ENCODE measurements around the gene SERPINF2.
"Not testable (repeated sequence)": the region's sequence is repeated elsewhere in the genome, so short reads cannot be mapped to it uniquely, and the experiment has no call there.

SERPINF2 gene

DNA sequence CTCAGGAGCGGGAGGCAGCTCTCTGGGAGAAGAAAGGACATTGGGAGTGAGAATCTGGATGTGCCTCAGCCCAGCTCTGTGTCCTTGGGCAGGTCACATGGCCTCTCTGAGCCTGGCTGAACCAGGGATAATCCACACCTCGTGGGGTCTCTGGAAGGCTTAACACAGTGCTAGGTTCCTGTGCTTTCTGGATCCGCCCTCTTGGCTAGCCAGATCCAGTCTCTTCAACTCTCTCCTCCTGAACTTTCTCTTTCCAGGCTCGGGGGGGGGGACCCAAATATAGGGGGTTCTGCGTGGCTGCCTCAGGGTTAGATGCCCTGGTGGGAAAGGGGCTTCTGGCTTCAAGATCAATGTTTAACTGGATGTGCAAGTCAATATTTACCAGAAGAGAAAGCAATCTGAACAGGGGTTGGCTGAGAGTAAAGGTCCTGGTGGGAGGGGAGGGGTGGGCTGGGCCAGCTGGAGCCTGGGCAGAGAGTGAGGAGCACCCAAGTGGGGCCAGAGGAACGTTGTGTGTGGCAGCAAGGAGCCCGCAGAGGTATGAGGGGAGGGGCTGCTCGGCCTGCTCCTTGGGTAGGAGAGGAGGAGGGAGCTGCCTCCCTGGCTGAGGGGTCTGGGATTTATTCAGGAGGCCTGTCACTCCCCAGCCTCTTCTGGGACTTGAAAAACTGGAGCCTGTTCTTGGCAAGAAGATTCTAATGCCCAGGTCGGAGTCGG lies at the start of gene SERPINF2:
TSS of gene SERPINF2 (plus strand) at position 501 of the 717 bp plus-strand sequence. CDS start 2,125 bp downstream, outside the sequence.
- peak within 1 kb of the TSS; percentile 42 for H3K27ac Mint-ChIP-seq
- intact Hi-C loops (cut with micrococcal nuclease): no loop called here
- peaks cover 30% of the 10 kb centered on the region for H3K4me1 Mint-ChIP-seq (ENCODE audit: low read depth)
- H3K4me3 Mint-ChIP-seq: no peak within 1 kb of the TSS
- peaks cover 57% of the 10 kb centered on the region for H3K36me3 Mint-ChIP-seq (ENCODE audit: low read depth)
- H3K27me3 Mint-ChIP-seq: no peaks in the 10 kb centered on the region
- H3K9me3 Mint-ChIP-seq: no peaks in the 10 kb centered on the region

DNA sequence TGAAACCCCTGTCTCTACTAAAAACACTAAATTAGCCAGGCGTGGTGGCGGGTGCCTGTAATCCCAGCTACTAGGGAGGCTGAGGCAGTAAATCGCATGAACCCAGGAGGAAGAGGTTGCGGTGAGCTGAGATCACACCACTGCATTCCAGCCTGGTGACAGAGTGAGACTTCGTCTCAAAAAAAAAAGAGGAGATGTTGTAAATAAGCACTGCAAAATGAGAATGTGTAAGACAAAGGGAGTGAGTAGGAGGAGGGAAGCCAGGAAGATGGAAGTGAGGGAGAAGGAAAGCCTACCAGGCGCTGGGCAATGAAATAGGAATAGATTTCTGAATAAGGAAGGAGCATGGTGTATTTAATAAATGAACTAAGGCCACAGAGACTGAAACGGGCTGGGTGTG lies 49.3 kb upstream of the SERPINF2 start:
- Mint-ChIP-seq H3K9me3 (peaks cover 10% of the 10 kb centered on the region), H3K4me1 (ENCODE audit: low read depth) (peaks cover 22% of the 10 kb centered on the region), H3K36me3 (ENCODE audit: low read depth) (no peaks in the 10 kb centered on the region), H3K27me3 (peaks cover 3% of the 10 kb centered on the region), H3K27ac (peak overlapping the region; percentile 54), H3K4me3 (no peak overlapping the region)
- intact Hi-C loops (cut with micrococcal nuclease): no loop called here

DNA sequence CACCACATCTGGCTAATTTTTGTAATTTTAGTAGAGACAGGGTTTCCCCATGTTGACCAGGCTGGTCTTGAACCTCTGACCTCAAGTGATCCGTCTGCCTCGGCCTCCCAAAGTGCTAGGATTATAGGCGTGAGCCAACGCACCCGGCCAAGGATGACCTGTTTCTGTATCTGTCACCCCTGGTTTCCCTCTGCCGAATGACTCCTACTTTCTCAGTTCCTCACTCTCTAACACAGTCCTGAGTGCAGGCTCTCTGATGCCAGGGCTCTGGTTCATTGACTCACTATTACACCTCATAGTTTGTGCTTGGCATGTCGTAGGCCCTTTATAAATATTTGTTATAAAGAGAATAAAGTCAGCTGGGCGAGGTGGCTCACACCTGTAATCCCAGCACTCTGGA lies 47.3 kb upstream of the SERPINF2 start:
- no peak overlapping the region for H3K4me3 Mint-ChIP-seq
- H3K36me3 Mint-ChIP-seq (ENCODE audit: low read depth): no peaks in the 10 kb centered on the region
- peaks cover 22% of the 10 kb centered on the region for H3K4me1 Mint-ChIP-seq (ENCODE audit: low read depth)
- peaks cover 3% of the 10 kb centered on the region for H3K27me3 Mint-ChIP-seq
- intact Hi-C loops (cut with micrococcal nuclease): no loop called here
- H3K9me3 Mint-ChIP-seq: peaks cover 10% of the 10 kb centered on the region
- H3K27ac Mint-ChIP-seq: peak overlapping the region; percentile 54

DNA sequence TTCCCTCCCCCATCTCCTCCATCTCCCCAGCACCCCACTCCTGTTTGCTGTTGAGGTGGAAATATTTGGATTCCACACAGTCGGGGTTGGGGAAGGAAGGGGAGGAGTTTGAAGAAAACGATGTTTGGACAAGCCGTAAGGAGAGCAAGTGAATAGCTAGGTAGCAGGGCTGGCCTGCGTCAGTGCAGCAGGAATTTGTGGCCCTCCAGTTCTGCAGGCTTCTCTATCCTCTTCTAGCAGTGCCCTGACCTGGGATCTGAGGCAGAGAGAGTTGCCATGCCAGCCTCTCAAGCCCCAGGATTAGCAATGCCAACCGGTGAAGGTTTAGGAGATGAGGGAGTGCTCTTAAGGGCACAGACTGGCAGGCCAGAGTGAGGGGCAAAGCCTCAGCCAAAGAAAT lies 45.0 kb upstream of the SERPINF2 start:
- Mint-ChIP-seq H3K4me3 (no peak overlapping the region), H3K4me1 (ENCODE audit: low read depth) (peaks cover 22% of the 10 kb centered on the region), H3K27me3 (peaks cover 4% of the 10 kb centered on the region), H3K27ac (no peak overlapping the region), H3K36me3 (ENCODE audit: low read depth) (no peaks in the 10 kb centered on the region), H3K9me3 (peaks cover 3% of the 10 kb centered on the region)
- intact Hi-C loops (cut with micrococcal nuclease): no loop called here

DNA sequence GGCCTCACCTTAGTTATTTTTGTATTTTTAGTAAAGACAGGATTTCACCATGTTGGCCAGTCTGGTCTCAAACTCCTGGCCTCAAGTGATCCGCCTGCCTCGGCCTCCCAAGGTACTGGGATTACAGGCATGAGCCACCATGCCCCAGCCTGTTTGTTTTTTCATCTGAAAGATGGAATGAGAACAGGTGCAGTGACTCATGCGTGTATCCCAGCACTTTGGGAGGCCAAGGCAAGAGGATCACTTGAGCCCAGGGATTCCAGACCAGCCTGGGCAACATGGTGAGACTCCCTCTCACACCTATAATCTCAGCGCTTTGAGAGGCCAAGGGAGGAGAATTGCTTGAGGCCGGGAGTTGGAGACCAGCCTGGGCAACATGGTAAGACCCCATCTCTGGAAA lies 42.8 kb upstream of the SERPINF2 start:
- peaks cover 13% of the 10 kb centered on the region for H3K27me3 Mint-ChIP-seq
- H3K36me3 Mint-ChIP-seq (ENCODE audit: low read depth); H3K27ac Mint-ChIP-seq; H3K9me3 Mint-ChIP-seq; intact Hi-C loops (cut with micrococcal nuclease); H3K4me3 Mint-ChIP-seq; H3K4me1 Mint-ChIP-seq (ENCODE audit: low read depth): not testable (repeated sequence)

DNA sequence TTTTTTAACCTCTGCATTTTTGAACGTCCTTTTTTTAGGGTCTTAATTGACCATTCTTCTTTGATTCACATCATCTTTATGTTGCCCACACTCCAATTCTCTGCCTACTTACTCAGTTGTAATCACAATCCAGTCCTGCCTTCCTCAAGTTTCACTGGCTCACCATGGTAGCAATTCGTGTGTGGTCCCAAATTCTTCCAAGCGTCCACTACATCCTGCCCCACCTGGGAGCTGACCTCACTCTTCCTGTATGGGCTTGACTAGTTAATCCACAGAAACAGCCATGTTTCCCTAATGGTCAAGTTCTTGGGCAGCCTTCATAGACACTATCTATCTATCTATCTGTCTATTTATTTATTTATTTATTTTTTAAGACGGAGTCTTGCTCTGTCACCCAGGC lies 39.6 kb upstream of the SERPINF2 start:
- intact Hi-C loops (cut with micrococcal nuclease): no loop called here
- peaks cover 36% of the 10 kb centered on the region for H3K27me3 Mint-ChIP-seq
- H3K4me1 Mint-ChIP-seq (ENCODE audit: low read depth): no peaks in the 10 kb centered on the region

DNA sequence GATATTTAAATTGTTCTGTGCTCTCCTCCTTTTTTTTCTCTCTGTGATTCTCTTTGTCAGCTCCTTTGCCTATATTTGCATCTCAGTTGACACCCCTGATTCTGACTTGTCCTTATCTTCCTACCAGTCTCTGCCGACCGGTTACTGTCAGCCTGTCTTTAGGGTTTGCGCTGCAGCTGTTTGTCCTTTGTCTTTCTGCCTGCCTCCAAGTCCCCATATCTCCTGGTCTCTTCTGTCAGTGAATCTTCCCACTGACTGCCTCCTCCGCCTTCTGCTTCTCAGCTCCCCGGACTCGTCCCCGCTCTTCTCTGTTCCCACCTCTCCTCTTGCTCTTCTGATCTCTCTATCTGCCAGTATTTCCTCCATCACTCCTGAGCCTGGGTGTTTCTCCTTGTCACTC lies 37.7 kb upstream of the SERPINF2 start:
- intact Hi-C loops (cut with micrococcal nuclease): no loop called here
- Mint-ChIP-seq H3K27me3 (peaks cover 45% of the 10 kb centered on the region), H3K9me3 (no peaks in the 10 kb centered on the region), H3K27ac (no peak overlapping the region), H3K4me1 (ENCODE audit: low read depth) (no peaks in the 10 kb centered on the region), H3K4me3 (no peak overlapping the region), H3K36me3 (ENCODE audit: low read depth) (no peaks in the 10 kb centered on the region)

More for the DNA sequence above, 39.6 kb upstream of the SERPINF2 start:
- H3K36me3 Mint-ChIP-seq (ENCODE audit: low read depth): no peaks in the 10 kb centered on the region
- H3K9me3 Mint-ChIP-seq: no peaks in the 10 kb centered on the region
- H3K27ac Mint-ChIP-seq: no peak overlapping the region
- H3K4me3 Mint-ChIP-seq: no peak overlapping the region

DNA sequence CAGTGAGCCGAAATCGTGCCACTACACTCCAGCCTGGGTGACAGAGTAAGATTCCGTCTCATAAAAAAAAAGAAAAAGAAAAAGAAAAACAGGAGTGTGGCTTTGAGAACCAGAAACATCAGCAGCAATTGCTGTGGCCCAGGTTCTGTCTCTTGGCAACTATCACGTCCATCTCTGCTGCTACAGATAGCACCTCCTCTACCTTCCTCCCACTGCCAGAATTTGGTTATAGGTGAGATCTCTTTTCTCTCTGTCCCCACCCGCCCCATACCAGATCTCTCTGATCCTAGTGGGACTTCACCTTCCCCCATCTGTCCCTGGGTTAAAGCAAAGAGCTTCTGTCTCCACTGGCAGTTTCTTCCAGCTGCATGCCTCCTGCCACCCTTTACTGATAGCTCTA lies 35.6 kb upstream of the SERPINF2 start:
- Mint-ChIP-seq H3K27me3 (peaks cover 44% of the 10 kb centered on the region), H3K27ac (no peak overlapping the region), H3K36me3 (ENCODE audit: low read depth) (peaks cover 18% of the 10 kb centered on the region), H3K4me3 (no peak overlapping the region), H3K4me1 (ENCODE audit: low read depth) (peaks cover 15% of the 10 kb centered on the region), H3K9me3 (no peaks in the 10 kb centered on the region)
- intact Hi-C loops (cut with micrococcal nuclease): no loop called here

DNA sequence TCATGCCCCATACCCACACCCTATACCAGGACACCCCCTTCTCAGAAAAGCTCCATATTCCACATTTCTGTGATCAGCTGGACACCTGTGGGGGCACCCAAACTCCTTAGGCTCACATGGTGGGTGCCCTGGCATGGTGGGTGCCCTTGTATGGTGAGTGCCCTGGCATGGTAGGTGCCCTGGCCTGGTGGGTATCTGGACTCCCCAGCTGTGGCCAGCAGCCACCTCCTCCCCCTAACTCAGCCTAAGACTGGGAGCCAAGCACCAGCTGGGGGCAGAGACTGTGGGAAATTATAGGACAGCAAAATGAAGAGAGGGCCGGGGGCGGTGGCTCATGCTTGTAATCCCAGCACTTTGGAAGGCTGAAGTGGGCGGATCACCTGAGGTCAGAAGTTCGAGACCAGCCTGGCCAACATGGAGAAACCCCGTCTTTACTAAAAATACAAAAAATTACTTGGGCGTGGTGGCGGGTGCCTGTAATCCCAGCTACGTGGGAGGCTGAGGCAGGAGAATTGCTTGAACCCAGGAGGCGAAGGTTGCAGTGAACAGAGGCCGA lies 33.8 kb upstream of the SERPINF2 start:
- Mint-ChIP-seq H3K27me3 (peaks cover 37% of the 10 kb centered on the region), H3K4me3 (peak overlapping the region; percentile 7), H3K4me1 (ENCODE audit: low read depth) (peaks cover 33% of the 10 kb centered on the region), H3K36me3 (ENCODE audit: low read depth) (peaks cover 36% of the 10 kb centered on the region)
- H3K9me3 Mint-ChIP-seq; H3K27ac Mint-ChIP-seq; intact Hi-C loops (cut with micrococcal nuclease): not testable (repeated sequence)

DNA sequence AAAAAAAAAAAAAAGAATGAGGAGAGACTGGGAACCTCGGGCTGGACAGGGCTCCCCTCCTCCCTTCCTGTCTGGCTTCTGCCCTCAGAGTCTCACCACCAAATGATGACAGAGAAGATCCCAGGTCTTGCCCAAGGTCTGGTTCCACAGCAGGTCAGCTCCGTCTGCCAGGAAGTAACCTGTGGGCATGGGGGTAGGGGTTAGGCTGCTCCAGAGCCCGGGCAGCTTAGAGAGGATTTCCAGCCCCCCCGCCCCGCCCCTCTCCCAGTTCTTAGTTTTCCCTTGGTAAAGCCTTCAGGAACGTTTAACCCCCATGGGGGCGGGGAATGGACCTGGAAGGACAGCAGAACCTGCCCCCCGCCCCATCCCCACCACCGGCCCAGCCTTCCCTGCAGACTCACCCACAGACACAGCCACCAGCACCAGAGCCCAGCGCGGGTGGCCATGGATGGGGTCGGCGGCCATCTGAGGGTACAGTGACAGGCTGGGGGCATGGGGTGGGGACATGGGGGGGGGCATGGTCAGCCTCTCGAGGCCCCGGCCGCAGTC lies 33.2 kb upstream of the SERPINF2 start:
- no peak overlapping the region for H3K27ac Mint-ChIP-seq
- H3K27me3 Mint-ChIP-seq: peaks cover 35% of the 10 kb centered on the region
- intact Hi-C loops (cut with micrococcal nuclease): no loop called here
- peaks cover 39% of the 10 kb centered on the region for H3K4me1 Mint-ChIP-seq (ENCODE audit: low read depth)
- H3K9me3 Mint-ChIP-seq: no peaks in the 10 kb centered on the region
- peaks cover 42% of the 10 kb centered on the region for H3K36me3 Mint-ChIP-seq (ENCODE audit: low read depth)
- H3K4me3 Mint-ChIP-seq: peak overlapping the region; percentile 77

DNA sequence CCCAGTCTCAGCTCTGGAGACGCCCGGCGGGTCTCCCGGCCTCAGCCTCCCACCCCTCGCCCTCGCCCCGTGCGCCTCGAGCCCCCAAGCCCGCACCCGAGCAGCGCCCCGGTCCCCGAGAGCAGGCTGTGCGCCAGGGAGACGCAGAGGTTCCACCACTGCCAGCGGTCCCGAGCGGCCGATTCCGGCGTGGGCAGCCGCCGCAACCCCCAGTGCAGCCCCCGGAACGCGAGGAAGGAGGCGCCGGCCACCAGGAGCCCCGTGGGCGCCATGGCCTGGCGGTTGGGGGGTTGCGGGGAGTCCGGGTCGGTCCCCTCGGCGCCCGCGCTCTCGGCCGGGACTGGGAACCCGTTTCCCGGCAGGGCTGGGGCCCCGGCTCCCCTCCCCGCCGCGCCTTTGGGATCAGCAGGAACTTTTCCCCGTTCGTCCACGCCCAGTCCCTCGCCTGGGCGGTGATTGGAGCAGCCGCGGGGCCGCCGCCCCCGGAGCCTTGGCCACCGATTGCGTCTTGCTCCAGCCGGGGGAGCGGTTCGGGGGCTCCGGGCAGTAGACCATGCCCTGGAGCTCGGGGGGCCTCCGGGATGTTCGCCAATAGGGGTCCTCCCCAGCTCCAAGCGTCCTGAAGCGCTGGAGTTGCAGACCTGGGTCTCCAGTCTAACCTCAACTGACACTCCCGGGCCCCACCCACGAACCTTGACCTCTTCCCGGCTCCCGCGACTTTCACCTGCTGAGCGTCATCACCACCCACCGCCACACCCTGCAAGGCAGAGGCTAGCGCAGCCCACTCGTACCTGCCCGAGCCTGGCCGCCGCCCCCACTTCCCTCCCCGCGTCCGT lies 32.5 kb upstream of the SERPINF2 start, which contains the start of gene TLCD2:
TSS of gene TLCD2 (minus strand) at position 407 of the 836 bp plus-strand sequence. CDS start at position 272, 135 bp downstream.
- H3K9me3 Mint-ChIP-seq: no peaks in the 10 kb centered on the region
- H3K27me3 Mint-ChIP-seq: peaks cover 29% of the 10 kb centered on the region
- H3K4me3 Mint-ChIP-seq: peak within 1 kb of the TSS; percentile 77
- peaks cover 49% of the 10 kb centered on the region for H3K36me3 Mint-ChIP-seq (ENCODE audit: low read depth)
- H3K27ac Mint-ChIP-seq: peak within 1 kb of the TSS; percentile 58
- H3K4me1 Mint-ChIP-seq (ENCODE audit: low read depth): peaks cover 46% of the 10 kb centered on the region
- intact Hi-C loops (cut with micrococcal nuclease): loop anchor here (2.0 to 5.0 kb wide), 2 partner anchors 25 to 43 kb away; partner anchors contain the start of gene PRPF8

DNA sequence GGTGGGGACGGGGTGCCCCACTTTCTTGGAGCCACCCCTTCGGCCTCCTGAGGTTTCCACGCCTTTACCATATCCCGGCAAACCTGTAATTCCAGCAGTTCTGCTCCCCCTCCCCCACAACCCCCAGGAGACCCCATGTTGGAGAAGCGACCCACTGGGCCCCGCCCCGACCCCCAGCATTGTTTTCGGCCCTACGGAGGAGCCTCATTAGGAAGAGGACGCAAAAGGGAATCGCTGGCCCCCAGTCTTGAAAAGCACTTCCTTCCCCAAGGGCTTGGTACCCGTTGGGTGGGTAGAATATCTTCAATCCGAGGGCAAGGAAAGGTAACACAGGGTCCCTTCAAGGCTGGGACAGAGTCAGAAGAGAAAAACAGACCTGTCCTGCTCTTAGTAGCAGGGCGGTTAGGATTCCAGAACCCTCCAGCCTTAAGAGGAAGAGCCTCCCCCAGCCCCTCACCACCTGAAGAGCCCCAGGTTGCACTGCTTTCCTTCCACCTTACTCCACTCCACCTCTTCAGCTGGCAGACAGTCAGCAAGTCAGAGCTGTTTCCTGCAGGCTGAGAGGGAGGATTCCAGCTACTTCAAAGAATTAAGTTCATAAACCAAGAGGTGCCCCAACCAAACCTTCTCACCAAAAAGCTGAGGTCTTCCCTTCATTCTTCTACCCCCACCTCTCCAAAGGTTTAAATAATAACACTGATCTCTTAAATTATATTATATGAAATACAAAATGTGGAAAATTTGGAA lies 31.7 kb upstream of the SERPINF2 start:
- peak overlapping the region; percentile 58 for H3K27ac Mint-ChIP-seq
- H3K9me3 Mint-ChIP-seq: no peaks in the 10 kb centered on the region
- intact Hi-C loops (cut with micrococcal nuclease): loop anchor here (2.0 to 5.0 kb wide), 2 partner anchors 26 to 44 kb away; partner anchors contain the start of gene PRPF8
- peaks cover 56% of the 10 kb centered on the region for H3K36me3 Mint-ChIP-seq (ENCODE audit: low read depth)
- H3K4me1 Mint-ChIP-seq (ENCODE audit: low read depth): peaks cover 46% of the 10 kb centered on the region
- H3K4me3 Mint-ChIP-seq: peak overlapping the region; percentile 77
- peaks cover 24% of the 10 kb centered on the region for H3K27me3 Mint-ChIP-seq

DNA sequence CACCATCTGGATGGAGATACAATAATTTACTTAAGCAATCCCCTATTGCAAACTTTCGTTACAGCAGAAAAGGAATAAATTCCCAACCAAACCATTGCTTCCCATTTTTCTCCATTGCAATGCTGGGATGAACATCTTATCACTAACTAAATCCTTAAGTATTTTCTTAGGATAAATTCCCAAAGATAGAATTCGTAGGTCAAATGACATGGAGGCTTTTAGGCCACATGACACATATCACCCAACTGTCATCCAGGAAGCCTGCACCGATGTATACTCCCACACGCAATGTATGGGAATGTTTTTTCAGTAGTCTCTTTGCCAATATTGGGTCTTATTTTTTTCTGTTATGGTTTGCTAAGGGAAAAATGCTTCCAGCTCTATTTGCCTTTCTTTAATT lies 30.9 kb upstream of the SERPINF2 start:
- H3K27me3 Mint-ChIP-seq: peaks cover 18% of the 10 kb centered on the region
- no peaks in the 10 kb centered on the region for H3K9me3 Mint-ChIP-seq
- H3K4me1 Mint-ChIP-seq (ENCODE audit: low read depth): peaks cover 46% of the 10 kb centered on the region
- peaks cover 64% of the 10 kb centered on the region for H3K36me3 Mint-ChIP-seq (ENCODE audit: low read depth)
- intact Hi-C loops (cut with micrococcal nuclease): loop anchor here (2.0 to 5.0 kb wide), 2 partner anchors 27 to 45 kb away; partner anchors contain the start of gene PRPF8
- no peak overlapping the region for H3K27ac Mint-ChIP-seq
- no peak overlapping the region for H3K4me3 Mint-ChIP-seq

All from dendritic cell treated with granulocyte-macrophage colony-stimulating factor and Interleukin-4, amounts not matched to agents 40 ng/mL and 50 ng/mL, for 4 days (primary cell).